22Rv1 (cell line): ENCODE data around the gene TMEM218.
"Not testable (repeated sequence)": the region's sequence is repeated elsewhere in the genome, so short reads cannot be mapped to it uniquely, and the experiment has no call there.

ENCODE experiments used
- H3K27ac ChIP-seq: fragments of 450-650 bp; 2 replicates; pipeline ENCODE4 v1.5.1; 2017
- CTCF ChIP-seq: fragments of 450-650 bp; IDR thresholded peaks from 2 replicates; pipeline ENCODE4 v1.5.1; 2017; ENCODE audit warnings: mild to moderate bottlenecking
- ZFX ChIP-seq: fragments of 450-650 bp; IDR thresholded peaks from 2 replicates; pipeline ENCODE4 v1.6.1; 2017; ENCODE audit warnings: antibody characterized with exemption, borderline replicate concordance

The TMEM218 gene

GRCh38 chr11:125091247-125091876, 20.1 kb downstream of the TMEM218 start:
- no peak overlapping the region for H3K27ac ChIP-seq
- no peak for TF ChIP-seq ZFX
- TF ChIP-seq CTCF: peak; percentile 45

- H3K27ac ChIP-seq: no peak overlapping the region
- no peak for TF ChIP-seq CTCF
- TF ChIP-seq ZFX: no peak
These were observed 20.6 kb downstream of the TMEM218 start for GRCh38 chr11:125090816-125091215.

- not testable (repeated sequence) for H3K27ac ChIP-seq
These were observed 21.3 kb downstream of the TMEM218 start for GRCh38 chr11:125090151-125090550.

GRCh38 chr11:125089481-125089880, 21.9 kb downstream of the TMEM218 start:
- H3K27ac ChIP-seq: not testable (repeated sequence)

- H3K27ac ChIP-seq: no peak overlapping the region
- TF ChIP-seq ZFX (no peak), CTCF (no peak)
These were observed 22.6 kb downstream of the TMEM218 start for GRCh38 chr11:125088576-125089455.

GRCh38 chr11:125088123-125088522, 23.3 kb downstream of the TMEM218 start:
- TF ChIP-seq ZFX (no peak), CTCF (no peak)
- no peak overlapping the region for H3K27ac ChIP-seq

- TF ChIP-seq ZFX: no peak
- TF ChIP-seq CTCF: no peak
- no peak overlapping the region for H3K27ac ChIP-seq
These were observed 24.7 kb downstream of the TMEM218 start for GRCh38 chr11:125086633-125087296.
